Gastroesophageal sphincter (tissue), 3 donors: ENCODE measurements around the gene CACNA2D3.

Source experiments
- CTCF ChIP-seq, 4 experiments: fragments of 200-600 bp in 2 of 4; fragments of 450-650 bp in 2 of 4; sonication (generic) in 1 of 4; IDR thresholded peaks; one replicate each; pipeline ENCODE4 v1.5.1; 2017 to 2019; ENCODE audit warnings: antibody characterized with exemption in 4 of 4, mild to moderate bottlenecking in 2 of 4, moderate library complexity in 2 of 4
- EP300 ChIP-seq: sonication (generic); formaldehyde crosslinking; IDR thresholded peaks from one replicate; pipeline ENCODE4 v1.6.1; 2017; ENCODE audit warnings: antibody characterized with exemption, mild to moderate bottlenecking
- POLR2A ChIP-seq, 2 donors: fragments of 450-650 bp; IDR thresholded peaks; one replicate each; pipeline ENCODE4 v1.6.1; 2017; ENCODE audit warnings: antibody characterized with exemption in 2 of 2, mild to moderate bottlenecking in 2 of 2, moderate library complexity in 1 of 2
- POLR2AphosphoS5 ChIP-seq: sonication (generic); formaldehyde crosslinking; IDR thresholded peaks from one replicate; pipeline ENCODE4 v1.6.1; 2017; ENCODE audit warnings: antibody characterized with exemption

- TF ChIP-seq CTCF (IDR thresholded peaks at IDR 0.05) = no peak
- no peak for TF ChIP-seq POLR2AphosphoS5
- no peak for TF ChIP-seq POLR2A (IDR thresholded peaks at IDR 0.05)
- no peak for TF ChIP-seq EP300
Observed at GRCh38 chr3:54758461-54758860, 636.1 kb downstream of the CACNA2D3 start.
